Fibroblast of skin of scalp (primary cell): ENCODE results near the gene TEX19.
"Not testable (repeated sequence)": the region's sequence is repeated elsewhere in the genome, so short reads cannot be mapped to it uniquely, and the experiment has no call there.

ENCODE experiments used
- DNase-seq: peaks from one replicate; pipeline ENCODE4 v3.0.0-alpha.2; 2013

The TEX19 gene

GRCh38 chr17:82412081-82412480 lies 53.0 kb downstream of the TEX19 start:
- DNase-seq, result not testable (repeated sequence)

DNA sequence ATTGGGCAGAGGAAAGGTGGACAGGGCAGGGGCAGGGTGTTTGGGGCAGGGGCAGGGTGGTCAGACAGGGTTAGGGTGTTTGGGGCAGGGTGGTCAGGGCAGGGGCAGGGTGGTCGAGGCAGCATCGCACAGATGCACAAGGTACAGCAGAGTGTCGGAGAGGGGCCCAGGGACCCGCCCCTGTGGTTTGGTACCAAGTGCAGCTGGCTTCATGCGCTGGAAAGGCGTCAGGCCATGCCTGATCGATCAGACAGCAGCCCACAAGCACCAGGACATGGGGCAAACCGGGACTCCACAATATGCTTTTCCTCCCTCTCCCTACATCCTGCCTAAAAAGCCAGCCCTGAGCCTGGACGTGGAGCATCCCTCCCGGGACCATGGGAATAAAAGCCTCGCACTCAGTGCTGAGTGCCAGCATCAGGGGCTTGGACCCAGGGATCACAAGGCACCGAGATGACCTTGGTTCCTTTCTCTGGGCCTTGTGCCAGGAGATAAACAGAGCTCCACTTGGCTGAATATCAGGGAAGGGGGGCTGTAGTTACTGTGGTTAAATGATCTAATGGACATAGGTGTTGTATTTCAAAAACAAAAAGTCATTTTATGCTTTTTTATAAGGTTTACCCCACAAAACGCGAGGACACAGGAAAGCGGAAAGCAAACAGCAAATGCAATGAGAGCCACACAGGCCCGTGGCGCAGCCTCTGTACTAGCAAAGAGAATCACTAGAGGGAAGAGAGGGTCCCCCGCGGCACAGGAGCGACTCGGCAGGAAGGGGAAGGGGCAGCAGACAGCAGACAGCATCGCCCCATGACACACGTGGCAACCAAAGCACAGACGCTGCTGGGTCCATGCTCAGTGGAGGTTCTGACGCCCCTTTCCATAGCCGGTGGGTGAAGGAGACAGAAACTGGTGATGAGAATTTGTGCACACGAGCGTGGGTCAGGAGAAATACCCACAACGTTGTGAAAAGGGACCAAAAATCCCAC lies 53.8 kb downstream of the TEX19 start:
- no peak for DNase-seq
